Activated T-cell treated with anti-CD3 and anti-CD28 coated beads, Interleukin-2, amount 50 U/mL, for 4 hours (primary cell): ENCODE measurements around the gene WDR20. TPM values are rescaled to one million over a fixed set of nuclear protein-coding genes. Genes with fewer than 3 reads are reported as not detected.
A peak's percentile ranks its signal among the peaks of the same experiment; 100 is the strongest.
"Not testable (repeated sequence)": the region's sequence is repeated elsewhere in the genome, so short reads cannot be mapped to it uniquely, and the experiment has no call there.

Experiments used
- ATAC-seq, 2 donors: fragments of 200-7000 bp; cut with Tn5 transposase; one replicate each; pipeline ENCODE4 v1.10.0; 2021
- DNase-seq: peaks from one replicate; pipeline ENCODE4 v3.0.0-alpha.2; 2020
- H3K27me3 Mint-ChIP-seq: one replicate; pipeline ENCODE4 v1.8.0; 2021; ENCODE audit warnings: low read depth, mixed read lengths
- H3K36me3 Mint-ChIP-seq: one replicate; pipeline ENCODE4 v1.8.0; 2022; ENCODE audit warnings: mixed read lengths; ENCODE audit not compliant: insufficient read depth
- H3K4me1 Mint-ChIP-seq: one replicate; pipeline ENCODE4 v1.8.0; 2021; ENCODE audit warnings: low read depth, mixed read lengths
- H3K4me3 Mint-ChIP-seq: one replicate; pipeline ENCODE4 v1.8.0; 2021; ENCODE audit warnings: mild to moderate bottlenecking, moderate library complexity, mixed read lengths
- H3K9me3 Mint-ChIP-seq: one replicate; pipeline ENCODE4 v1.8.0; 2021; ENCODE audit warnings: mixed read lengths
- total RNA-seq, 3 donors: library from RNA; stranded (reverse); gene quantifications; one replicate each; pipeline ENCODE4 v1.2.1, GENCODE V29; 2021

The WDR20 gene
- total RNA-seq, 3 donors from 2014 or later = 28.7 to 33.9 (median 29.9) TPM

DNA sequence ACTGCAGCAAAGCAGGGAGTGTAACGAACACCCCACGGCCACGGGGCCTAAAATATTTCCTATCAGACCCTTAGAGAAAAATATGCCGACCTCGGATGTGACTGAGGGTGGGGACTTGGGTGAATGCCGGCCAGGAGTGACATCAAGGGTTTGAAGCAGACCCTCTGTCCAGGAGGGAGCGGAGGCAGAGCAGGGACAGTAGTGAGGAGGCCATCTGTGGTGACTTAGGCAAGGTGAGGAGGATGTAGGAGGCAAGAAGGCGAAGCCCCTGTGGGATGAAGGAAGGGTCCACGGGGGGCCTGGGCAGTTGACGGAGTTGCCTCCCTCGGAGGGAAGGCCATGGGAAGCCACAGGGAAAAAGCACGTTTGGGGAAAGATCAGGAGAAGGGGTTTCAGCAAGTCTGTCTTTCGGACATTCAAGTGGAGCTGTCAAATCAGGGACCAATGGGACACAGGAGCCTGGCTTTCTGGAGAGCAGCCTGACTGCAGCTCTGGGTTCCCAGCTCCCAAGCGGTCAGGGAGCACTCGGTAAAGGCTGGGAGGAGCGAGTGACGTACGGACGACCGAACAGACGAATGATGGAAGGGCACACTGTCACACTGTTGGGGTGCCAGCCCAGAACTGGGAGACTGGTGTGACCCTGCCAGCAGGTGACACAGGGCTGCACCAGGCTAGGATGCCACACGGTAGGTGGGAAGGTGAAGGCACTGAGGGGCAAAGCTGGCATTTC is 90.9 kb downstream of the WDR20 start:
- Mint-ChIP-seq H3K4me1 (no peaks in the 10 kb centered on the region), H3K9me3 (no peaks in the 10 kb centered on the region), H3K4me3 (no peak overlapping the region), H3K36me3 (no peaks in the 10 kb centered on the region), H3K27me3 (no peaks in the 10 kb centered on the region)
- no peak for DNase-seq
- no peak for ATAC-seq

GRCh38 chr14:102231476-102232347 is 92.0 kb downstream of the WDR20 start:
- H3K27me3 Mint-ChIP-seq = no peaks in the 10 kb centered on the region
- no peaks in the 10 kb centered on the region for H3K9me3 Mint-ChIP-seq

GRCh38 chr14:102232348-102232625 is 92.6 kb downstream of the WDR20 start:
- Mint-ChIP-seq H3K9me3 (no peaks in the 10 kb centered on the region), H3K4me1 (no peaks in the 10 kb centered on the region)
- ATAC-seq = no peak

More at GRCh38 chr14:102231476-102232347, 92.0 kb downstream of the WDR20 start:
- no peak for DNase-seq
- H3K4me1 Mint-ChIP-seq = no peaks in the 10 kb centered on the region
- no peak for ATAC-seq
- no peaks in the 10 kb centered on the region for H3K36me3 Mint-ChIP-seq
- H3K4me3 Mint-ChIP-seq = no peak overlapping the region

GRCh38 chr14:102233081-102233480 is 93.4 kb downstream of the WDR20 start:
- H3K36me3 Mint-ChIP-seq = no peaks in the 10 kb centered on the region
- no peaks in the 10 kb centered on the region for H3K4me1 Mint-ChIP-seq
- ATAC-seq (no peak), DNase-seq (no peak)
- no peak overlapping the region for H3K4me3 Mint-ChIP-seq
- no peaks in the 10 kb centered on the region for H3K27me3 Mint-ChIP-seq
- H3K9me3 Mint-ChIP-seq = no peaks in the 10 kb centered on the region

More at GRCh38 chr14:102232348-102232625, 92.6 kb downstream of the WDR20 start:
- Mint-ChIP-seq H3K27me3 (no peaks in the 10 kb centered on the region), H3K4me3 (no peak overlapping the region), H3K36me3 (no peaks in the 10 kb centered on the region)
- DNase-seq = no peak

- Mint-ChIP-seq H3K4me3 (no peak overlapping the region), H3K36me3 (no peaks in the 10 kb centered on the region), H3K27me3 (no peaks in the 10 kb centered on the region), H3K9me3 (no peaks in the 10 kb centered on the region), H3K4me1 (no peaks in the 10 kb centered on the region)
- ATAC-seq (no peak), DNase-seq (no peak)
Observed at GRCh38 chr14:102234331-102235264, 94.9 kb downstream of the WDR20 start.

DNA sequence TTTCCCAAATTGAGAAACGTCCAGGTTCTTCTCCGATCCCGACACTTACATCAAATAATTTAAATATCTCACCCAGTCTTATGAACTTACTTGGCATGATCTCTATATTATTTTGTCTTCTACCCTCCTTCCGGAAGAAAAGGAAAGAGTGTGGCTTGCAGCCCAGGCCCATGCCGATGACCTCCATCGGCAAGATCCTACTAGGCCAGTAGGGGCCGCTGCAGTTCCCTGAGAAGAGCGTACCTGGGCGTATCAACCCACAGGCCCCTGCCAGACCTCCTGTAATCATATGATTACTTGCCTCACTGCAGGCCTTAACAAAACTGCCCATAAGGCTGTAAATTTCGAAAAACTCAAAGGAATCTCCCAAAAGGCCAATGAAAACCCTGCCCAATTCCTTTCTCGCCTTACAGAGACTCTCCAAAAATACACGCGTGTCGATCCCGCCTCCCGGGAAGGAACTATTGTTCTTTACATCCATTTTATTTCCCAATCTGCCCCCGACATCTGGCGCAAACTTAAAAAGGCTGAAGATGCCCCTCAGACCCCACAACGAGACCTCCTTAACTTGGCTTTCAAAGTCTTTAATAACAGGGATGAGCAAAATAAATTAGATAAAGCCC is 95.7 kb downstream of the WDR20 start:
- ATAC-seq (peak; percentile 98 to 99), DNase-seq (peak; percentile 68)
- H3K4me3 Mint-ChIP-seq = no peak overlapping the region
- no peaks in the 10 kb centered on the region for H3K27me3 Mint-ChIP-seq
- H3K36me3 Mint-ChIP-seq = no peaks in the 10 kb centered on the region
- no peaks in the 10 kb centered on the region for H3K9me3 Mint-ChIP-seq
- no peaks in the 10 kb centered on the region for H3K4me1 Mint-ChIP-seq

DNA sequence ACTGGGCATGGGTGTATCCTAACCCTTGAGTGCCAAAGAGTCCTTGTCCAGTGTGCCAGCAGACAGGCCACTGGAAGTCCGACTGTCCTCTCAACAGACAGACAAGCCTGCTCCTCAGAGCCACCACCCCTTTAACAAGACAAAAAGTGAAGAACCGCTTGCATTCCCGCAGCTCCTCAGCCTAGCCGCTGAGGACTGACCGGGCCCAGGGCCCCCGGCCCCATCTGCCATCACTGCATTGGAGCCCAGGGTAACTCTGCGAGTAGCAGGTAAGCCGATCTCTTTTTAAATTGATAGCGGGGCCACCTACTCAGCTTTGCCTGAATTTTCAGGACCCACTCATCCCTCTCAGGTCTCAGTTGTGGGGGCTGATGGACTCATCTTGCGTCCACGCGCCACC is 96.3 kb downstream of the WDR20 start:
- ATAC-seq (no peak), DNase-seq (no peak)
- H3K27me3 Mint-ChIP-seq = no peaks in the 10 kb centered on the region
- H3K36me3 Mint-ChIP-seq = no peaks in the 10 kb centered on the region
- H3K4me3 Mint-ChIP-seq = no peak overlapping the region
- H3K4me1 Mint-ChIP-seq = no peaks in the 10 kb centered on the region
- H3K9me3 Mint-ChIP-seq = no peaks in the 10 kb centered on the region

DNA sequence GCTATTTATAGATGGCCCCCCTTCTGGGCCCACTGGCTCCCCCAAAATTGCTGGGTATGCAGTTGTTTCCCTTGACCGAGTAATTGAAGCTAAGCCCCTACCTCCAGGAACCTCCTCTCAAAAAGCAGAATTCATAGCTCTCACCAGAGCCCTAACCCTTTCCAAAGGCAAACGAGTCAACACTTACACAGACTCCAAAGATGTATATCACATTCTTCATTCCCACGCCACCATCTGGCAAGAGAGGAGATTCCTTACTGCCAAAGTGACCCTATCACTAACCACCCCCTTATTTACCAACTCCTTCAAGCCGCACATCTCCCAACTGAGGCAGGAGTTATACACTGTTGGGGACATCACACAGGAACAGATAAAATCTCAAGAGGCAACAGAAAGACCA is 98.4 kb downstream of the WDR20 start:
- ATAC-seq = no peak
- no peaks in the 10 kb centered on the region for H3K36me3 Mint-ChIP-seq
- H3K9me3 Mint-ChIP-seq = no peaks in the 10 kb centered on the region
- no peak for DNase-seq
- H3K4me1 Mint-ChIP-seq = no peaks in the 10 kb centered on the region
- no peak overlapping the region for H3K4me3 Mint-ChIP-seq
- H3K27me3 Mint-ChIP-seq = no peaks in the 10 kb centered on the region

DNA sequence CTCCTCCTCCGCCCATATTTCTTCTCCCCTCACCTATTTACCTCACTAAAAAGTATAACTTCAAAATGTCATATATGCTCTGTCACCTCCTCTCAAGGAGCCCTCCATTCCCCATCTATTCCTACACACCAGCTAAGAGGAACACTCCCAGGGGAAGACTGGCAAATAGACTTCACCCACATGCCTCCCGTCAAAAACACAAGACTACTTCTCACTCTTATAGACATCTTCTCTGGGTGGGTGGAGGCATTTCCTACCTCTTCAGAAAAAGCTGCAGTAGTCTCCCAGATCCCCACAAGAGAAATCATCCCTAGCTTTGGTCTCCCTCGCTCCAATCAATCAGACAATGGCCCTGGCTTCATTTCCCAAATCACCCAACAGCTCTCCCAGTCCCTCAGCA is 99.1 kb downstream of the WDR20 start:
- no peaks in the 10 kb centered on the region for H3K36me3 Mint-ChIP-seq
- no peaks in the 10 kb centered on the region for H3K4me1 Mint-ChIP-seq
- H3K4me3 Mint-ChIP-seq = no peak overlapping the region
- no peak for ATAC-seq
- H3K9me3 Mint-ChIP-seq = no peaks in the 10 kb centered on the region
- DNase-seq = no peak
- no peaks in the 10 kb centered on the region for H3K27me3 Mint-ChIP-seq

DNA sequence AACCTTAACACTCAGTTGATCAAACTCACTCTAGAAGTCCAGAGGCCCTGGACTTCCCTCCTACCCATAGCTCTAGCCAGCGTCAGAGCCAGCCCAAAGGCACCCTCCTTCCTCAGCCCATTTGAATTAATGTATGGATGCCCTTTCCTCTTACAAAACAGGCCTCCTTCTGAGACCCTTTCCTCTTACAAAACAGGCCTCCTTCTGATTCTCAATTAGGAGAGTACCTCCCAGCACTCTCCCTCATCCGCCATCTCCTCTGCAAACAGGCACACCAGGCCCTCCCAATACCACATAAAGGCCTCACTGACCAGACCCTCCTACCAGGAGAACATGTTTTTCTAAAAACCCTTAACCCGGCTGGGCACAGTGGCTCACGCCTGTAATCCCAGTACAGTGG is 99.5 kb downstream of the WDR20 start:
- no peak for ATAC-seq
- H3K4me3 Mint-ChIP-seq = no peak overlapping the region
- H3K36me3 Mint-ChIP-seq = no peaks in the 10 kb centered on the region
- no peaks in the 10 kb centered on the region for H3K4me1 Mint-ChIP-seq
- no peaks in the 10 kb centered on the region for H3K27me3 Mint-ChIP-seq
- DNase-seq = no peak
- H3K9me3 Mint-ChIP-seq = no peaks in the 10 kb centered on the region

DNA sequence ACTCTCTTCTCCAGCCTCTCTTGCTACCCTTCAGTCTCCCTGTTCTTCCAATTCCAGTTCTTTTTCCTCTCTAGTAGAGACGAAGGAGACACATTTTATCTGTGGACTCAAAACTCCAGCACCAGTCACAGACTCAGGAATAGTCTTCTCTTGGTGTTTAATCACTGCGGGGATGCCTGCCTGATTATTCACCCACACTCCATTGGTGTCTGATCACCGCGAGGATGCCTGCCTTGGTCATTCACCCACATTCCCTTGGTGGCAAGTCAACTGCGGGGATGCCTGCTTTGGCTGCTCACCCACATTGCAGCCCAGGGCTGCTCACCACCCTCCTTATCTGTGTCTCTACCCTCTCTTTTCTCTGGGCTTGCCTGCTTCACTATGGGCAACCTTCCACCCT is 100.8 kb downstream of the WDR20 start:
- H3K36me3 Mint-ChIP-seq, DNase-seq, H3K4me1 Mint-ChIP-seq, H3K9me3 Mint-ChIP-seq, H3K27me3 Mint-ChIP-seq, ATAC-seq, H3K4me3 Mint-ChIP-seq: not testable (repeated sequence)

DNA sequence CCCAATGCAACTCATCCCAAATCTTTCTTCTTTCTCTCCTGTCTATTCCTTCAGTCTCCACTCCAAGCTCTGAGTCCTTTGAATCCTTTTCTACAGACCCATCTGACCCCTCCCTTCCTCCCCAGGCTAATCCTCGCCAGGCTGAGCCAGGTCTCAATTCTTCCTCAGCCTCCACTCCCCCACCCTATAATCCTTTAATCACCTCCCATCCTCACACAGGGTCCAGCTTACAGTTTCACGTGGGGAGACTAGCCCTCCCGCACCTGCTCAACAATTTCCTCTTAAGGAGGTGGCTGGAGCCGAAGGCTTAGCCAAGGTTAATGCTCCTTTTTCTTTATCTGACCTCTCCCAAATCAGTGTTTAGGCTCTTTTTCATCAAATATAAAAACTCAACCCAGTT is 101.5 kb downstream of the WDR20 start:
- Mint-ChIP-seq H3K36me3 (no peaks in the 10 kb centered on the region), H3K4me1 (no peaks in the 10 kb centered on the region), H3K9me3 (no peaks in the 10 kb centered on the region), H3K27me3 (no peaks in the 10 kb centered on the region), H3K4me3 (no peak overlapping the region)
- DNase-seq (no peak), ATAC-seq (no peak)

GRCh38 chr14:102243795-102244194 is 104.1 kb downstream of the WDR20 start:
- not testable (repeated sequence) for ATAC-seq, H3K9me3 Mint-ChIP-seq, H3K27me3 Mint-ChIP-seq, DNase-seq, H3K36me3 Mint-ChIP-seq, H3K4me3 Mint-ChIP-seq, H3K4me1 Mint-ChIP-seq

GRCh38 chr14:102246071-102246470 is 106.4 kb downstream of the WDR20 start:
- no peak for ATAC-seq
- DNase-seq = no peak
- Mint-ChIP-seq H3K4me1 (no peaks in the 10 kb centered on the region), H3K9me3 (no peaks in the 10 kb centered on the region), H3K27me3 (no peaks in the 10 kb centered on the region), H3K36me3 (no peaks in the 10 kb centered on the region), H3K4me3 (no peak overlapping the region)
